NOMO-1 (cell line): ENCODE data around the gene HOMER2.

ENCODE experiments used
- DNase-seq, 2 experiments: peaks; one replicate each; lab custom pipeline; 2025; ENCODE audit not compliant: unreplicated experiment in 2 of 2; lab: John Stamatoyannopoulos, UW

HOMER2 gene

DNA sequence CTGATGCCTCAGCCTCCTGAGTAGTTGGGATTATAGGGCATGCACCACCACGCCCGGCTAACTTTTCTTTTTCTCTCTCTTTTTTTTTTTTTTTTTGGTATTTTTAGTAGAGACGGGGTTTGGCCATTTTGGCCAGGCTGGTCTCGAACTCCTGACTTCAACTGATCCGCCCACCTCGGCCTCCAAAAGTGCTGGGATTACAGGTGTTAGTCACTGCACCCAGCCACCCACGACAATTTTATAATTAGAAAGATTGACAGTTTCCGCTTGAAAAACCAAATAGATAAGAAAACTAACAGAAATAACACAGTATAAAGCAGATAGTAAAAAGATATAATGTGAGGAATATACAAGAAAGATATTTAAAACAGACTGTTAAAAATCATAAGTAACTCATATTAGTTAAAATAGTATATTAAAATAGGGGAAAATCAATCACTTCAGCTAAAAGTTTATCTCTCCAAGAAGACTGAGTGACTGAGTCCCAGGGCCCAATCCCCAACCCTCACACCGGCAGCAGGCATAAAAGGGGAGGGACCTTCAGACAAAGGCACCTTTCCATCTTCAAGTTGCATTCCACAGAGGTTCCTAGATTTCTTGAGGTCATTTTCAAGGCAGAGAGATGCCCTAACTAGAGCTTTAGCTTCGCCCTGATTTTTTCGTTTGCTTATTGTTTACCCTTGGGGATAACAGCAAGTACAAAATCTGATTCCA is 144.4 kb downstream of the HOMER2 start:
- no peak for DNase-seq

DNA sequence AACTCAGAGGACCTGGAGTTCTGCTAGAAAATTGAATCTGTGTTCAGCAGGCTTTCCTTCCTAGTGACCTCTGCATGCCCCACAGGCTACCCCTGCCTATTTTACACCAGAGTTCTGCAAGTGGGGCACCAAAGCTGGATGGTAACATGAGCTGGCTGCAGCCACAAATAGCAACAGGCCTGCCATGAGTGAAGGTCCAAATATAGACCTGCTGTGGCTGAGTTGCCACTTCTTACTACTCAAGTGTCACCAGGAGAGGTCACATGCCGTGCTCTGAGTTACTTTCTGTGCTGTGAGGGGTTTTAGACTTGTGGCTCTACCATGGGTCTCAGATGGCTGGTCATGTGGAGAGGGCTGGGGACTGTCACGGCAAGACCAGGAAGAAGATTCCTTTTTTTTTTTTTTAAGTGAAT is 146.5 kb downstream of the HOMER2 start, which contains the start of gene FSD2:
FSD2 (minus strand) TSS at position 76 of the 413 bp plus-strand sequence. CDS start 18,679 bp downstream, outside the sequence.
- DNase-seq = peak; percentile 38 to 64

DNA sequence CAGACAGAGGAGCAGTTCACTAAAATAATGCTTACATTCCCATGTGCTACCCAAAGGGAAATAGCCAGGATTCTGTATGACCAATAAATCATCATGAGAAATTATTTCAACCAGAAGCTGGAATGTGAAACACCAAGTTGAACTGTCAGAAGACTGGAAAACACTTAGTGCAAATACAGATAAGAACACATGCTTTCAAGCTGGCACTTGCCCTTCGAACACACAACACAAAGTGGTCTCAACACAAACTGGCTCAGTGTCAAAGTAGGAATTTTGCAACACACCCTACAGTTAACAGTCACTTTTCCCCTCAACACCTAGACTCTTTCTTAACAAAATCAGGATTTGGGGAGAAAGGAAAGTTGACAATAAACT is 148.0 kb downstream of the HOMER2 start:
- DNase-seq = no peak

DNA sequence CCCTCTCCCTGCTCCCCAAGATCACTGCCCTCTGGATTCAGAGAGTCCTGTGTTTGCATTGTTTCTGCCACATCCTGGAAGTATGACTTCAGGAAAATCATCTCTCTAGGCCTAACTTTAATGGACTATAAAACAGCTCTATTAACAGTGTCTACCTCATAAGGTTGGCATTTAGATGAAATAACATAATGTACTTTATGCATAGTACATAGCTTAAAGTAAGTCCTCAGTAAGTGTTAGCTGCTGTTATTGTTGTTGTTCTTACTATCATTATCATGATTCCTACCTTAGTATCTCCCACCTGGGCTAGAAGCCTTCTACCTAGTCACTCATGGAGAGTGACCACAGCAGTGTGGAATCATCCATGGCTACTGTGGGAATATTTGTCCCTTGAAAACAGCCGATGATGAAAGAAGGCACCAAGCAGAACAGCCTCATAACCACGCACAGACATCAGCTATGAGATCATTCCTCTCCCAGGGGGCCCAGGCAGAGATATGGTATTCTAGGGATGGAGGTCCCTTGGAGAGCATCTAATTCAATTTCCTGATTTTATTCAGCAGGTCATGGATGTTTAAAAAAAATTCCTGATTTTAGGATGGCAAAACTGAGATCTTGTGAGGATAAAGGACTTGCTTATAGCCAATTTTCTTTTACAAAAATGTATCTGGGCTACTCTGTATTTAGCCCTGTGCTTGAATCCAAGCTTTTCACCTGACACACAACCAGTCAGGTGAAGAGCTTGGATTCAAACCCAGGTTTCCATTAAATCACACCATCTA is 148.5 kb downstream of the HOMER2 start:
- DNase-seq = no peak

DNA sequence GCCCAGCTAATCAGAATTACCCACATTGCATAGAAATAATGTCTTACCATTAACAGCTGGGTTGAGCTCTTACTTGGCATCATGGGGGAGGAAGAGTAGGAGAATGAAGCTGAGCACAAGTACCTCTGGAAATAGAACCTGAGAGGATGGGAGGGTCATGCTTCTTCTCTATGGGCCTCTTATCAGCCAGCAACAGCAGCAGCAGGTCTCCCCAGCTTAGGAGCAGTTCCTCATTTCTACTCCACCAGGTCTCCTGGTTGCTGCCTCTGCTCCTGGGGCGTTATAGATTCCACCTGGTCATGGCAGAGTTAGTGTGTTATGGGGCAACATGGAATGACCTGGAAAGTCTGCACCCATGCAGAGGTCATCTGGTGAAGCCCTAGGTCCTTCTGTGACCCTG is 150.0 kb downstream of the HOMER2 start:
- no peak for DNase-seq

DNA sequence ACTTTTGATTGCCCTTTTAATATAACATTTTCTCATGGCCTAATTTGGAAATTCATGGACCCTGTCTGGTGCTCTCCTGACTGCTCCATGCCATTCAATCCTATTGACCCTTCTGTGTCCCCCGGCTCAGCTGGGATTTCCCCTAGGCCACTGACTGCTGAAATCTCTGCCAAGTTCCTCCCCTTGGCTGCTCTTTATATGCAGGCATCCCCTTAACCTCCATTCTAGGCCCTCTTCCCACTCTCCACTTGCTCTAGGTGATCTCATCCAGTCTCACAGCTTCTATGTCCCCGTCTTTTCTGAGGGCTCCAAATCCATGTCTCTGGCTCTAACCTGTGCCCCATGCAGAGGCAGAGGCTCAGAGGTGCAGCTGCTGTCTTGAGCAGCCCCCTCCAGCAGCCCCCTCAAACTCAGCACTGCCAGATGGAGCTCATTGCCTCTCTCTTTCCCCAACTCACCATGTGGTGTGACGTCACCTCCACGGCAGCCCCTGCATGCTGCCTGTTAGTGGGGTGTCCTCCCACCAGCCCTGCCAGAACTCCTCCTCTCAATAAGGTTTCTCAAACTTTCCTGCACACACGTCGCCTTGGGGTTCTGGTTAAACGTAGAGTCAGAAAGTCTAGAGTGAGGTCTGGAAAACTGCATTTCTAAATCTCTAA is 153.2 kb downstream of the HOMER2 start:
- DNase-seq = no peak
